Measurements from ENCODE around the gene MTAP. TPM values are rescaled to one million over a fixed set of nuclear protein-coding genes. Genes with fewer than 3 reads are reported as not detected.

The MTAP gene
- total and polyA plus RNA-seq, 2 experiments from 2014 or later = 21.5 to 23.0 TPM

DNA sequence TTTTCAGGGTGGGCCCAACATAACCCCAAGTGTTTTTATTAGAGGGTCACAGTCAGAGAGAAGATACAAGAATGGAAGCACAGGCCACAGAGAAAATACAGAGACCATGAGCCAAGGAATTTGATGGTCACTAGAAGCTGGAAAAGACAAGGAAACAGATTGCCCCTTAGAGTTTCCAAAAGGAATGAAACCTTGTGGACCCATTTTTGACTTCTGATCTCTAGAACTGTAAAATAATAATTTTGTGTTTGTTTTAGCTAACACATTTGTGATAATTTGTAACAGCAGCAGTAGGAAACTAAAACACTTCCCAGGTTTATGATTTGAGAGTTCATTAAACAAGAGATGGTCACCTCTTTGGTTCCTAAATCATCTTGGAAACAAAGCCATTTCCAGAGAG, 169.9 kb downstream of the MTAP start:
- peaks cover 100% of the 10 kb centered on the region for H3K27me3 ChIP-seq
- H3K9me3 ChIP-seq (ENCODE audit: low read depth) = no peaks in the 10 kb centered on the region

DNA sequence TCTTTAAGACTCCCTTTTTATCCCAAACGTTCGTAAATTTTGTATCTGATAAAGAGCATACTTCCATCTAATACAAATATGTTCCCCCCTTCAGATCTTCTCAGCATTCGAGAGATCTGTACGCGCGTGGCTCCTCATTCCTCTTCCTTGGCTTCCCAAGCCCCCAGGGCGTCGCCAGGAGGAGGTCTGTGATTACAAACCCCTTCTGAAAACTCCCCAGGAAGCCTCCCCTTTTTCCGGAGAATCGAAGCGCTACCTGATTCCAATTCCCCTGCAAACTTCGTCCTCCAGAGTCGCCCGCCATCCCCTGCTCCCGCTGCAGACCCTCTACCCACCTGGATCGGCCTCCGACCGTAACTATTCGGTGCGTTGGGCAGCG, 171.9 kb downstream of the MTAP start:
- Histone ChIP-seq H3K9me3 (ENCODE audit: low read depth) (no peaks in the 10 kb centered on the region), H3K4me3 (peak overlapping the region; percentile 40), H3K27me3 (peaks cover 100% of the 10 kb centered on the region), H3K4me1 (ENCODE audit: low read depth) (no peaks in the 10 kb centered on the region), H3K36me3 (no peaks in the 10 kb centered on the region), H3K27ac (no peak overlapping the region)
- TF ChIP-seq, protein P1, sequence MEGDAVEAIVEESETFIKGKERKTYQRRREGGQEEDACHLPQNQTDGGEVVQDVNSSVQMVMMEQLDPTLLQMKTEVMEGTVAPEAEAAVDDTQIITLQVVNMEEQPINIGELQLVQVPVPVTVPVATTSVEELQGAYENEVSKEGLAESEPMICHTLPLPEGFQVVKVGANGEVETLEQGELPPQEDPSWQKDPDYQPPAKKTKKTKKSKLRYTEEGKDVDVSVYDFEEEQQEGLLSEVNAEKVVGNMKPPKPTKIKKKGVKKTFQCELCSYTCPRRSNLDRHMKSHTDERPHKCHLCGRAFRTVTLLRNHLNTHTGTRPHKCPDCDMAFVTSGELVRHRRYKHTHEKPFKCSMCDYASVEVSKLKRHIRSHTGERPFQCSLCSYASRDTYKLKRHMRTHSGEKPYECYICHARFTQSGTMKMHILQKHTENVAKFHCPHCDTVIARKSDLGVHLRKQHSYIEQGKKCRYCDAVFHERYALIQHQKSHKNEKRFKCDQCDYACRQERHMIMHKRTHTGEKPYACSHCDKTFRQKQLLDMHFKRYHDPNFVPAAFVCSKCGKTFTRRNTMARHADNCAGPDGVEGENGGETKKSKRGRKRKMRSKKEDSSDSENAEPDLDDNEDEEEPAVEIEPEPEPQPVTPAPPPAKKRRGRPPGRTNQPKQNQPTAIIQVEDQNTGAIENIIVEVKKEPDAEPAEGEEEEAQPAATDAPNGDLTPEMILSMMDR (IDR thresholded peaks at IDR 0.05; ENCODE audit: low read depth, low read length) = no peak
- DNase-seq (ENCODE audit: low read depth in 1 of 2, low spot score in 1 of 2) = no peak

More for the DNA sequence above, 169.9 kb downstream of the MTAP start:
- no peak for DNase-seq (ENCODE audit: low read depth in 1 of 2, low spot score in 1 of 2)
- no peaks in the 10 kb centered on the region for H3K36me3 ChIP-seq
- no peak overlapping the region for H3K4me3 ChIP-seq
- TF ChIP-seq, protein P1 (IDR thresholded peaks at IDR 0.05; ENCODE audit: low read depth, low read length) = no peak
- no peak overlapping the region for H3K27ac ChIP-seq
- no peaks in the 10 kb centered on the region for H3K4me1 ChIP-seq (ENCODE audit: low read depth)

DNA sequence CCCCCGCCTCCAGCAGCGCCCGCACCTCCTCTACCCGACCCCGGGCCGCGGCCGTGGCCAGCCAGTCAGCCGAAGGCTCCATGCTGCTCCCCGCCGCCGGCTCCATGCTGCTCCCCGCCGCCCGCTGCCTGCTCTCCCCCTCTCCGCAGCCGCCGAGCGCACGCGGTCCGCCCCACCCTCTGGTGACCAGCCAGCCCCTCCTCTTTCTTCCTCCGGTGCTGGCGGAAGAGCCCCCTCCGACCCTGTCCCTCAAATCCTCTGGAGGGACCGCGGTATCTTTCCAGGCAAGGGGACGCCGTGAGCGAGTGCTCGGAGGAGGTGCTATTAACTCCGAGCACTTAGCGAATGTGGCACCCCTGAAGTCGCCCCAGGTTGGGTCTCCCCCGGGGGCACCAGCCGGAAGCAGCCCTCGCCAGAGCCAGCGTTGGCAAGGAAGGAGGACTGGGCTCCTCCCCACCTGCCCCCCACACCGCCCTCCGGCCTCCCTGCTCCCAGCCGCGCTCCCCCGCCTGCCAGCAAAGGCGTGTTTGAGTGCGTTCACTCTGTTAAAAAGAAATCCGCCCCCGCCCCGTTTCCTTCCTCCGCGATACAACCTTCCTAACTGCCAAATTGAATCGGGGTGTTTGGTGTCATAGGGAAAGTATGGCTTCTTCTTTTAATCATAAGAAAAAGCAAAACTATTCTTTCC, 172.4 kb downstream of the MTAP start:
- Histone ChIP-seq H3K9me3 (ENCODE audit: low read depth) (no peaks in the 10 kb centered on the region), H3K27ac (no peak overlapping the region), H3K4me3 (peak overlapping the region; percentile 40), H3K27me3 (peaks cover 100% of the 10 kb centered on the region), H3K36me3 (no peaks in the 10 kb centered on the region), H3K4me1 (ENCODE audit: low read depth) (no peaks in the 10 kb centered on the region)
- TF ChIP-seq, protein P1 (IDR thresholded peaks at IDR 0.05; ENCODE audit: low read depth, low read length) = no peak
- DNase-seq (ENCODE audit: low read depth in 1 of 2, low spot score in 1 of 2) = peak; percentile 30 to 62

DNA sequence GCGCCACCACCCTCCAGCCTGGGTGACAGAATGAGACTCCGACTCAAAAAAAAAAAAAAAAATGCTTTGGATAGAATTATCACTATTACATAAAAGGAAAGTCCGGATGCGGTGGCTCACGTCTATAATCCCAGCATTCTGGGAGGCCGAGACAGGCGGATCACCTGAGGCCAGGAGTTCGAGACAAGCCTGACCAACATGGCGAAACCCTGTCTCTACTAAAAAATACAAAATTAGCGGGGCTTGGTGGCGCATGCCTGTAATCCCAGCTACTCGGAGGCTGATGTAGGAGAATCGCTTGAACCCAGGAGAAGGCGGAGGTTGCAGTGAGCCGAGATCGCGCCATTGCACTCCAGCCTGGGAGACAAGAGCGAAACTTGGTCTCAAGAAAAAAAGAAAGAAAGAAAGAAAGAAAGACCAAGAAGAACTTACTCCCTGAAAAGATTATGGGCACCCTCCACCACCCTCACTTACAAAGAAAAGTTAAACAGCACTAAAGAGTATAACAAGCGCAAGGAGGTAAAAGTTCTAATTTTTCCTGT, 174.0 kb downstream of the MTAP start:
- no peak overlapping the region for H3K27ac ChIP-seq
- H3K27me3 ChIP-seq = peaks cover 98% of the 10 kb centered on the region
- TF ChIP-seq, protein P1 (IDR thresholded peaks at IDR 0.05; ENCODE audit: low read depth, low read length) = no peak
- DNase-seq (ENCODE audit: low read depth in 1 of 2, low spot score in 1 of 2) = no peak
- no peaks in the 10 kb centered on the region for H3K36me3 ChIP-seq
- no peaks in the 10 kb centered on the region for H3K9me3 ChIP-seq (ENCODE audit: low read depth)
- H3K4me3 ChIP-seq = no peak overlapping the region
- no peaks in the 10 kb centered on the region for H3K4me1 ChIP-seq (ENCODE audit: low read depth)

DNA sequence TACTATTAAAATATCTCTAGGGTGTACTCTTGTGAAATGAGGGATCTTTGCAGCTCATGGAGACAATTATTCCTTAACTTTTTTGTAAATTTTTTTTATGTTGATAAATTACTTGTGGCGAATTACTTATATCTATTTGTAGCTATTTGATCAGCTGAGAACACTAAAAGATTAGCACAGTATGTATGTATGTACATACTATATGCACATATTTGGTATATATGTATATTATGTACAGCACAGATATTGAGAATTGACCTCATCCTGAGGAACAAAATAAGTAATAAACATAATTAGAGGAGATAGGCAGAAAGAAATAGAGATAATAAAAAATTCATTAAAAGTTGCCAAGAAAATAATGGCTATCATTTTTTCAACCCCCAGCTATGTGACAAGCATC, 180.0 kb downstream of the MTAP start:
- TF ChIP-seq, protein P1 (IDR thresholded peaks at IDR 0.05; ENCODE audit: low read depth, low read length) = no peak
- Histone ChIP-seq H3K36me3 (no peaks in the 10 kb centered on the region), H3K9me3 (ENCODE audit: low read depth) (no peaks in the 10 kb centered on the region), H3K27ac (no peak overlapping the region), H3K4me1 (ENCODE audit: low read depth) (no peaks in the 10 kb centered on the region), H3K27me3 (peaks cover 98% of the 10 kb centered on the region), H3K4me3 (no peak overlapping the region)
- DNase-seq (ENCODE audit: low read depth in 1 of 2, low spot score in 1 of 2) = no peak
